ENCODE results near the gene SETBP1. TPM values are rescaled to one million over a fixed set of nuclear protein-coding genes. Genes with fewer than 3 reads are reported as not detected.

Gene SETBP1
- total RNA-seq, 1 experiment from 2014 or later, result 9.6 TPM

- POLR2A ChIA-PET, result no interaction called here
- CTCF ChIA-PET, result no interaction called here
- Mint-ChIP-seq H3K27ac (no peak overlapping the region), H3K36me3 (no peaks in the 10 kb centered on the region), H3K4me1 (peaks cover 33% of the 10 kb centered on the region), H3K9me3 (peaks cover 8% of the 10 kb centered on the region), H3K4me3 (no peak overlapping the region), H3K27me3 (ENCODE audit: low read depth) (no peaks in the 10 kb centered on the region)
- ATAC-seq, result no peak
- TF ChIP-seq, protein P1, sequence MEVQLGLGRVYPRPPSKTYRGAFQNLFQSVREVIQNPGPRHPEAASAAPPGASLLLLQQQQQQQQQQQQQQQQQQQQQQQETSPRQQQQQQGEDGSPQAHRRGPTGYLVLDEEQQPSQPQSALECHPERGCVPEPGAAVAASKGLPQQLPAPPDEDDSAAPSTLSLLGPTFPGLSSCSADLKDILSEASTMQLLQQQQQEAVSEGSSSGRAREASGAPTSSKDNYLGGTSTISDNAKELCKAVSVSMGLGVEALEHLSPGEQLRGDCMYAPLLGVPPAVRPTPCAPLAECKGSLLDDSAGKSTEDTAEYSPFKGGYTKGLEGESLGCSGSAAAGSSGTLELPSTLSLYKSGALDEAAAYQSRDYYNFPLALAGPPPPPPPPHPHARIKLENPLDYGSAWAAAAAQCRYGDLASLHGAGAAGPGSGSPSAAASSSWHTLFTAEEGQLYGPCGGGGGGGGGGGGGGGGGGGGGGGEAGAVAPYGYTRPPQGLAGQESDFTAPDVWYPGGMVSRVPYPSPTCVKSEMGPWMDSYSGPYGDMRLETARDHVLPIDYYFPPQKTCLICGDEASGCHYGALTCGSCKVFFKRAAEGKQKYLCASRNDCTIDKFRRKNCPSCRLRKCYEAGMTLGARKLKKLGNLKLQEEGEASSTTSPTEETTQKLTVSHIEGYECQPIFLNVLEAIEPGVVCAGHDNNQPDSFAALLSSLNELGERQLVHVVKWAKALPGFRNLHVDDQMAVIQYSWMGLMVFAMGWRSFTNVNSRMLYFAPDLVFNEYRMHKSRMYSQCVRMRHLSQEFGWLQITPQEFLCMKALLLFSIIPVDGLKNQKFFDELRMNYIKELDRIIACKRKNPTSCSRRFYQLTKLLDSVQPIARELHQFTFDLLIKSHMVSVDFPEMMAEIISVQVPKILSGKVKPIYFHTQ (CRISPR knock-in tag; IDR thresholded peaks at IDR 0.05), result no peak
- TF ChIP-seq, protein P2, sequence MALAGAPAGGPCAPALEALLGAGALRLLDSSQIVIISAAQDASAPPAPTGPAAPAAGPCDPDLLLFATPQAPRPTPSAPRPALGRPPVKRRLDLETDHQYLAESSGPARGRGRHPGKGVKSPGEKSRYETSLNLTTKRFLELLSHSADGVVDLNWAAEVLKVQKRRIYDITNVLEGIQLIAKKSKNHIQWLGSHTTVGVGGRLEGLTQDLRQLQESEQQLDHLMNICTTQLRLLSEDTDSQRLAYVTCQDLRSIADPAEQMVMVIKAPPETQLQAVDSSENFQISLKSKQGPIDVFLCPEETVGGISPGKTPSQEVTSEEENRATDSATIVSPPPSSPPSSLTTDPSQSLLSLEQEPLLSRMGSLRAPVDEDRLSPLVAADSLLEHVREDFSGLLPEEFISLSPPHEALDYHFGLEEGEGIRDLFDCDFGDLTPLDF (CRISPR knock-in tag; IDR thresholded peaks at IDR 0.05), result no peak
- TF ChIP-seq E2F5 (CRISPR knock-in tag; IDR thresholded peaks at IDR 0.05), result no peak
- TF ChIP-seq, protein P3, sequence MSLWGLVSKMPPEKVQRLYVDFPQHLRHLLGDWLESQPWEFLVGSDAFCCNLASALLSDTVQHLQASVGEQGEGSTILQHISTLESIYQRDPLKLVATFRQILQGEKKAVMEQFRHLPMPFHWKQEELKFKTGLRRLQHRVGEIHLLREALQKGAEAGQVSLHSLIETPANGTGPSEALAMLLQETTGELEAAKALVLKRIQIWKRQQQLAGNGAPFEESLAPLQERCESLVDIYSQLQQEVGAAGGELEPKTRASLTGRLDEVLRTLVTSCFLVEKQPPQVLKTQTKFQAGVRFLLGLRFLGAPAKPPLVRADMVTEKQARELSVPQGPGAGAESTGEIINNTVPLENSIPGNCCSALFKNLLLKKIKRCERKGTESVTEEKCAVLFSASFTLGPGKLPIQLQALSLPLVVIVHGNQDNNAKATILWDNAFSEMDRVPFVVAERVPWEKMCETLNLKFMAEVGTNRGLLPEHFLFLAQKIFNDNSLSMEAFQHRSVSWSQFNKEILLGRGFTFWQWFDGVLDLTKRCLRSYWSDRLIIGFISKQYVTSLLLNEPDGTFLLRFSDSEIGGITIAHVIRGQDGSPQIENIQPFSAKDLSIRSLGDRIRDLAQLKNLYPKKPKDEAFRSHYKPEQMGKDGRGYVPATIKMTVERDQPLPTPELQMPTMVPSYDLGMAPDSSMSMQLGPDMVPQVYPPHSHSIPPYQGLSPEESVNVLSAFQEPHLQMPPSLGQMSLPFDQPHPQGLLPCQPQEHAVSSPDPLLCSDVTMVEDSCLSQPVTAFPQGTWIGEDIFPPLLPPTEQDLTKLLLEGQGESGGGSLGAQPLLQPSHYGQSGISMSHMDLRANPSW (CRISPR knock-in tag; conservative IDR thresholded peaks at IDR 0.05; ENCODE audit: low read depth), result no peak
- TF ChIP-seq MLX (CRISPR knock-in tag; IDR thresholded peaks at IDR 0.05), result no peak
- no peak for TF ChIP-seq HMGA2 (CRISPR knock-in tag; IDR thresholded peaks at IDR 0.05)
- no peak for TF ChIP-seq ZNF317 (CRISPR knock-in tag; IDR thresholded peaks at IDR 0.05; ENCODE audit: borderline replicate concordance, low read depth)
- TF ChIP-seq TEAD4 (CRISPR knock-in tag; IDR thresholded peaks at IDR 0.05), result no peak
- TF ChIP-seq, protein P4, sequence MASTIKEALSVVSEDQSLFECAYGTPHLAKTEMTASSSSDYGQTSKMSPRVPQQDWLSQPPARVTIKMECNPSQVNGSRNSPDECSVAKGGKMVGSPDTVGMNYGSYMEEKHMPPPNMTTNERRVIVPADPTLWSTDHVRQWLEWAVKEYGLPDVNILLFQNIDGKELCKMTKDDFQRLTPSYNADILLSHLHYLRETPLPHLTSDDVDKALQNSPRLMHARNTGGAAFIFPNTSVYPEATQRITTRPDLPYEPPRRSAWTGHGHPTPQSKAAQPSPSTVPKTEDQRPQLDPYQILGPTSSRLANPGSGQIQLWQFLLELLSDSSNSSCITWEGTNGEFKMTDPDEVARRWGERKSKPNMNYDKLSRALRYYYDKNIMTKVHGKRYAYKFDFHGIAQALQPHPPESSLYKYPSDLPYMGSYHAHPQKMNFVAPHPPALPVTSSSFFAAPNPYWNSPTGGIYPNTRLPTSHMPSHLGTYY (CRISPR knock-in tag; IDR thresholded peaks at IDR 0.05), result no peak
- TF ChIP-seq ATF6 (CRISPR knock-in tag; IDR thresholded peaks at IDR 0.05), result no peak
- TF ChIP-seq ATF1 (CRISPR knock-in tag; IDR thresholded peaks at IDR 0.05), result no peak
- TF ChIP-seq, protein P5, sequence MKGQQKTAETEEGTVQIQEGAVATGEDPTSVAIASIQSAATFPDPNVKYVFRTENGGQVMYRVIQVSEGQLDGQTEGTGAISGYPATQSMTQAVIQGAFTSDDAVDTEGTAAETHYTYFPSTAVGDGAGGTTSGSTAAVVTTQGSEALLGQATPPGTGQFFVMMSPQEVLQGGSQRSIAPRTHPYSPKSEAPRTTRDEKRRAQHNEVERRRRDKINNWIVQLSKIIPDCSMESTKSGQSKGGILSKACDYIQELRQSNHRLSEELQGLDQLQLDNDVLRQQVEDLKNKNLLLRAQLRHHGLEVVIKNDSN (CRISPR knock-in tag; IDR thresholded peaks at IDR 0.05), result no peak
- no peak for TF ChIP-seq GRHL2 (CRISPR knock-in tag; IDR thresholded peaks at IDR 0.05; ENCODE audit: insufficient replicate concordance, severe bottlenecking)
- no peak for TF ChIP-seq JUN (CRISPR knock-in tag; IDR thresholded peaks at IDR 0.05)
- no peak for DNase-seq (ENCODE audit: low spot score)
These were observed 165.8 kb downstream of the SETBP1 start for GRCh38 chr18:44846450-44846849.
